Measurements from ENCODE around the gene AOPEP.

DNA sequence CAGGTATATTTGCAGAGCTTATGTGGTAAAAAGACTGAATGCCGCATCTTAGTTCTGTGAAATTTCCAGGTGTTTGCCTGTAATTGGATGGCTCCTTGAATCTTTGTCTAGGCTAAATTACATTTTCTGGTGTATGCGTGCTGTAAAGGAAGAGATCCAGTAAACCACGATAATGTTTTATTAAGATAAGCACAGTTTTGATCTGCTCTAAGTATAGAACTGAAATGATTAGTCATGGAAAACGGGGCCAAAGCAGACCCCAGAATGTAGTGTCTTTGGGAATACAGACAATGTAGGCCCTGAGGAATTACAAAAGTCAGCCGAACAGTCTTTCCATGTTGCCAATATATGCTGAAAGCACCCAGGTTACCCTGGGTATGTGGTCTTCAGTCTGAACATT is 333.7 kb downstream of the AOPEP start:
- TF ChIP-seq, protein P1, sequence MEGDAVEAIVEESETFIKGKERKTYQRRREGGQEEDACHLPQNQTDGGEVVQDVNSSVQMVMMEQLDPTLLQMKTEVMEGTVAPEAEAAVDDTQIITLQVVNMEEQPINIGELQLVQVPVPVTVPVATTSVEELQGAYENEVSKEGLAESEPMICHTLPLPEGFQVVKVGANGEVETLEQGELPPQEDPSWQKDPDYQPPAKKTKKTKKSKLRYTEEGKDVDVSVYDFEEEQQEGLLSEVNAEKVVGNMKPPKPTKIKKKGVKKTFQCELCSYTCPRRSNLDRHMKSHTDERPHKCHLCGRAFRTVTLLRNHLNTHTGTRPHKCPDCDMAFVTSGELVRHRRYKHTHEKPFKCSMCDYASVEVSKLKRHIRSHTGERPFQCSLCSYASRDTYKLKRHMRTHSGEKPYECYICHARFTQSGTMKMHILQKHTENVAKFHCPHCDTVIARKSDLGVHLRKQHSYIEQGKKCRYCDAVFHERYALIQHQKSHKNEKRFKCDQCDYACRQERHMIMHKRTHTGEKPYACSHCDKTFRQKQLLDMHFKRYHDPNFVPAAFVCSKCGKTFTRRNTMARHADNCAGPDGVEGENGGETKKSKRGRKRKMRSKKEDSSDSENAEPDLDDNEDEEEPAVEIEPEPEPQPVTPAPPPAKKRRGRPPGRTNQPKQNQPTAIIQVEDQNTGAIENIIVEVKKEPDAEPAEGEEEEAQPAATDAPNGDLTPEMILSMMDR (IDR thresholded peaks at IDR 0.05): no peak
- TF ChIP-seq POLR2A (IDR thresholded peaks at IDR 0.05): no peak

All from heart left ventricle (tissue), 13 donors.